Left ventricle myocardium inferior (tissue), 1 donor: ENCODE measurements around the gene PEA15. TPM values are rescaled to one million over a fixed set of nuclear protein-coding genes. Genes with fewer than 3 reads are reported as not detected.

Experiments
- total RNA-seq: library from RNA; stranded (reverse); fragmentation: NEBNext Ultra II Directional; extraction: Animal tissue kit (Norgen Biotek cat#: 25700); gene quantifications from one replicate; pipeline ENCODE4 v1.2.1, GENCODE V29; 2021
- donor health status: DM: no; HTN: yes; CAD: no; lungs with severe emphysema.

PEA15 gene
- total RNA-seq, 1 donor from 2014 or later = 280 TPM

Other genes starting within 250 kb of the PEA15 start
- gene PIGM, start 173.4 kb upstream of the PEA15 start, total RNA-seq = 2.5 TPM
- gene KCNJ10, start 135.2 kb upstream of the PEA15 start, total RNA-seq = not detected
- gene KCNJ9, start 123.8 kb upstream of the PEA15 start, total RNA-seq = 0.05 TPM
- 18.2 TPM for gene IGSF8, start 106.8 kb upstream of the PEA15 start, total RNA-seq
- 401 TPM for gene ATP1A2, start 89.6 kb upstream of the PEA15 start, total RNA-seq
- gene ATP1A4, start 53.8 kb upstream of the PEA15 start, total RNA-seq = 0.11 TPM
- 39.2 TPM for gene CASQ1, start 14.8 kb upstream of the PEA15 start, total RNA-seq
- 162 TPM for gene DCAF8, start 57.2 kb downstream of the PEA15 start, total RNA-seq
- 97.6 TPM for gene PEX19, start 79.7 kb downstream of the PEA15 start, total RNA-seq
- gene COPA, start 137.9 kb downstream of the PEA15 start, total RNA-seq = 90.4 TPM
- 53.6 TPM for gene NCSTN, start 138.0 kb downstream of the PEA15 start, total RNA-seq
- gene NHLH1, start 161.7 kb downstream of the PEA15 start, total RNA-seq = not detected
- 2.1 TPM for gene VANGL2, start 195.2 kb downstream of the PEA15 start, total RNA-seq